HCT116 (cell line): ENCODE data around the gene GRIN1. TPM values are rescaled to one million over a fixed set of nuclear protein-coding genes. Genes with fewer than 3 reads are reported as not detected.

Experiments
- ATAC-seq: fragments of 200-7000 bp; cut with Tn5 transposase; 2 replicates; pipeline ENCODE4 v1.9.1; 2020; ENCODE audit warnings: mild to moderate bottlenecking, moderate library complexity
- BruUV-seq: library from RNA; stranded (reverse); fragments of 400-500 nt; replicated peaks from 2 replicates; lab custom pipeline; 2021; lab: Mats Ljungman, UMichigan
- CTCF ChIA-PET: fragments of 300-600 bp; sonication (Branson Sonifier 250); formaldehyde crosslinking; loops from one replicate; lab custom pipeline; 2021; ENCODE audit warnings: antibody characterized with exemption; lab: Charles Lee
- POLR2A ChIA-PET: fragments of 300-600, 350-600 bp; sonication (Branson Sonifier 250); formaldehyde crosslinking; loops from one replicate; lab custom pipeline; 2021; ENCODE audit warnings: antibody characterized with exemption; lab: Charles Lee
- RAD21 ChIA-PET, 2 experiments: fragments of 300-600 bp; sonication (Branson Sonifier 250); formaldehyde crosslinking; loops; one replicate each; lab custom pipeline; 2023; ENCODE audit warnings: low total read pairs in 2 of 2; ENCODE audit not compliant: uncharacterized antibody in 2 of 2, unreplicated experiment in 2 of 2, low non-redundant PET in 1 of 2; lab: Charles Lee
- DNase-seq: peaks from one replicate; pipeline ENCODE4 v3.0.0-alpha.2; 2010; ENCODE audit warnings: low read depth, low spot score
- H2AFZ ChIP-seq: fragments of 200-600 bp; shearing (Covaris generic), sonication (generic); 2 replicates; pipeline ENCODE4 v1.6.1; 2017; ENCODE audit warnings: low read depth, mixed run types, mixed read lengths, antibody characterized with exemption, low read length; ENCODE audit not compliant: poor library complexity, severe bottlenecking
- H3K27ac ChIP-seq: 2 replicates; pipeline ENCODE4 v1.5.1; 2012; ENCODE audit warnings: low read depth, low read length
- H3K27me3 ChIP-seq: fragments of 200-600 bp; sonication (generic); 2 replicates; pipeline ENCODE4 v1.6.1; 2016; ENCODE audit warnings: mixed run types, low read length, mixed read lengths; ENCODE audit not compliant: insufficient read depth
- H3K36me3 ChIP-seq, 2 experiments: fragments of 200-500 bp in 1 of 2; fragments of 200-600 bp in 1 of 2; sonication (Bioruptor generic) in 1 of 2; sonication (generic) in 1 of 2; 2 replicates each; pipeline versions ENCODE4 v1.5.1 to v1.6.1; 2014 to 2016; ENCODE audit warnings: low read length in 2 of 2, inconsistent platforms in 1 of 2, mixed read lengths in 1 of 2, mixed run types in 1 of 2; ENCODE audit not compliant: insufficient read depth in 2 of 2, control insufficient read depth in 1 of 2
- H3K4me1 ChIP-seq, 2 experiments: fragments of 200-600 bp in 1 of 2; sonication (generic) in 1 of 2; 2 replicates each; pipeline versions ENCODE4 v1.5.1 to v1.6.1; 2012 to 2017; ENCODE audit warnings: low read length in 2 of 2, inconsistent platforms in 1 of 2, mild to moderate bottlenecking in 1 of 2, mixed read lengths in 1 of 2, mixed run types in 1 of 2, moderate library complexity in 1 of 2; ENCODE audit not compliant: insufficient read depth in 2 of 2, control insufficient read depth in 1 of 2
- H3K4me2 ChIP-seq: fragments of 200-600 bp; sonication (generic); 2 replicates; pipeline ENCODE4 v1.6.1; 2017; ENCODE audit warnings: mixed run types, low read length, mixed read lengths
- H3K4me3 ChIP-seq, 2 experiments: fragments of 200-600 bp in 1 of 2; sonication (generic) in 1 of 2; replicated peaks in 1 of 2; 2 replicates each; pipeline ENCODE4 v1.5.1; 2011 to 2016; ENCODE audit warnings: low read length in 2 of 2, control low read depth in 1 of 2, low read depth in 1 of 2, mild to moderate bottlenecking in 1 of 2, mixed read lengths in 1 of 2, mixed run types in 1 of 2
- H3K79me2 ChIP-seq: fragments of 200-600 bp; sonication (generic); 2 replicates; pipeline ENCODE4 v1.6.1; 2017; ENCODE audit warnings: mild to moderate bottlenecking, mixed run types, low read length, moderate library complexity, mixed read lengths; ENCODE audit not compliant: insufficient read depth
- H3K9ac ChIP-seq: fragments of 200-600 bp; sonication (generic); 2 replicates; pipeline ENCODE4 v1.6.1; 2016; ENCODE audit warnings: low read length, mixed read lengths
- H3K9me2 ChIP-seq: fragments of 200-600 bp; sonication (generic), shearing (Covaris generic); 2 replicates; pipeline ENCODE4 v1.6.1; 2017; ENCODE audit warnings: mixed run types, mild to moderate bottlenecking, moderate library complexity; ENCODE audit not compliant: insufficient read depth
- H3K9me3 ChIP-seq, 2 experiments: fragments of 200-500 bp in 1 of 2; fragments of 200-600 bp in 1 of 2; sonication (Bioruptor generic) in 1 of 2; sonication (generic) in 1 of 2; 2 replicates each; pipeline ENCODE4 v1.6.1; 2014 to 2017; ENCODE audit warnings: low read length in 2 of 2, mixed read lengths in 2 of 2, inconsistent platforms in 1 of 2, low read depth in 1 of 2, mild to moderate bottlenecking in 1 of 2, mixed run types in 1 of 2, moderate library complexity in 1 of 2; ENCODE audit not compliant: control insufficient read depth in 1 of 2, insufficient read depth in 1 of 2
- H4K20me1 ChIP-seq: fragments of 200-600 bp; sonication (generic), shearing (Covaris generic); 2 replicates; pipeline ENCODE4 v1.6.1; 2017; ENCODE audit warnings: mixed run types, mild to moderate bottlenecking, moderate library complexity; ENCODE audit not compliant: insufficient read depth
- CEBPB ChIP-seq: IDR thresholded peaks from 2 replicates; pipeline ENCODE4 v1.6.1; 2012; ENCODE audit warnings: low read depth
- CTCF ChIP-seq, 3 experiments: fragments of 200-600 bp in 1 of 3; sonication (generic) in 1 of 3; IDR thresholded peaks in 2 of 3; conservative IDR thresholded peaks in 1 of 3; 2 replicates each; pipeline ENCODE4 v1.5.1; 2012 to 2017; ENCODE audit warnings: low read depth in 2 of 3, low read length in 2 of 3, antibody characterized with exemption in 1 of 3, borderline replicate concordance in 1 of 3, control low read depth in 1 of 3, mild to moderate bottlenecking in 1 of 3, mixed read lengths in 1 of 3, mixed run types in 1 of 3, moderate library complexity in 1 of 3; ENCODE audit not compliant: insufficient read depth in 1 of 3
- EZH2 ChIP-seq: fragments of 200-600 bp; sonication (generic); IDR thresholded peaks from 2 replicates; pipeline ENCODE4 v1.6.1; 2017; ENCODE audit warnings: antibody characterized with exemption, mixed run types
- POLR2A ChIP-seq: IDR thresholded peaks from 2 replicates; pipeline ENCODE4 v1.7.0; 2011; ENCODE audit warnings: borderline replicate concordance; ENCODE audit not compliant: insufficient read depth, insufficient read length; ENCODE audit errors: extremely low read depth
- POLR2AphosphoS5 ChIP-seq: IDR thresholded peaks from 2 replicates; pipeline ENCODE4 v1.6.1; 2011; ENCODE audit warnings: mild to moderate bottlenecking, low read depth, low read length, moderate library complexity
- RAD21 ChIP-seq: IDR thresholded peaks from 2 replicates; pipeline ENCODE4 v1.6.1; 2012; ENCODE audit warnings: low read depth, mild to moderate bottlenecking
- SIN3A ChIP-seq: IDR thresholded peaks from 2 replicates; pipeline ENCODE4 v1.6.1; 2012; ENCODE audit warnings: low read depth
- SP1 ChIP-seq: IDR thresholded peaks from 2 replicates; pipeline ENCODE4 v1.6.1; 2012; ENCODE audit warnings: low read depth
- SRF ChIP-seq: IDR thresholded peaks from 2 replicates; pipeline ENCODE4 v1.6.1; 2012; ENCODE audit warnings: low read depth
- TCF7L2 ChIP-seq: IDR thresholded peaks from 2 replicates; pipeline ENCODE4 v1.7.0; 2011; ENCODE audit warnings: borderline replicate concordance, inconsistent platforms; ENCODE audit not compliant: insufficient read depth, insufficient read length; ENCODE audit errors: extremely low read depth
- YY1 ChIP-seq: IDR thresholded peaks from 2 replicates; pipeline ENCODE4 v1.6.1; 2011; ENCODE audit warnings: low read length, low read depth, moderate library complexity, mild to moderate bottlenecking; ENCODE audit not compliant: insufficient replicate concordance; ENCODE audit errors: extremely low read depth
- intact Hi-C: fragments of 100-400 bp; cut with micrococcal nuclease; formaldehyde crosslinking; loops from 2 replicates; pipeline ENCODE4 v1.10.0; 2022
- total RNA-seq: library from RNA; stranded (reverse); gene quantifications from one replicate; pipeline ENCODE4 v1.2.1, GENCODE V29; 2021; ENCODE audit not compliant: unreplicated experiment
- TF ChIP-seq, protein P1 (sequence below): IDR thresholded peaks from 2 replicates; pipeline ENCODE4 v1.6.1; 2012; ENCODE audit warnings: low read depth
- TF ChIP-seq, protein P2 (sequence below): IDR thresholded peaks from 2 replicates; pipeline ENCODE4 v1.6.1; 2012

The GRIN1 gene
- total RNA-seq, 1 experiment from 2014 or later: 23.1 TPM

- H3K9me2 ChIP-seq: no peaks in the 10 kb centered on the region
- no peaks in the 10 kb centered on the region for H4K20me1 ChIP-seq
- no peak overlapping the region for H3K4me2 ChIP-seq
- H2AFZ ChIP-seq: no peak overlapping the region
- H3K4me1 ChIP-seq: peaks cover 16 to 30% of the 10 kb centered on the region in 2 experiments
- ChIA-PET CTCF (no interaction called here), POLR2A (no interaction called here), RAD21 (no interaction called here)
- no TSS peak for BruUV-seq
- no peak for DNase-seq
- peaks cover 50% of the 10 kb centered on the region for H3K79me2 ChIP-seq
- H3K4me3 ChIP-seq: no peak overlapping the region
- peaks cover 0 to 23% of the 10 kb centered on the region in 2 experiments; a peak in 1 of 4 replicates for H3K36me3 ChIP-seq
- H3K27ac ChIP-seq: no peak overlapping the region
- intact Hi-C loops: loop anchor here (5.0 kb wide), 1 partner anchor 41 kb away; the partner anchor contains the start of genes CYSRT1 and RNF224
- ATAC-seq: no peak
- H3K27me3 ChIP-seq: no peaks in the 10 kb centered on the region
- TF ChIP-seq SIN3A: no peak
- no peaks in the 10 kb centered on the region for H3K9me3 ChIP-seq
- no peak overlapping the region for H3K9ac ChIP-seq
Measured at GRCh38 chr9:137185921-137186320, 47.0 kb downstream of the GRIN1 start.

GRCh38 chr9:137186385-137186784, 47.4 kb downstream of the GRIN1 start:
- Histone ChIP-seq H3K9me3 (no peaks in the 10 kb centered on the region), H3K27ac (no peak overlapping the region), H3K9ac (no peak overlapping the region), H4K20me1 (no peaks in the 10 kb centered on the region), H3K4me1 (peaks cover 16 to 33% of the 10 kb centered on the region in 2 experiments), H3K9me2 (no peaks in the 10 kb centered on the region), H3K36me3 (peaks cover 0 to 23% of the 10 kb centered on the region in 2 experiments; a peak in 1 of 4 replicates), H3K79me2 (peaks cover 52% of the 10 kb centered on the region), H3K4me2 (no peak overlapping the region), H3K4me3 (no peak overlapping the region), H2AFZ (no peak overlapping the region), H3K27me3 (no peaks in the 10 kb centered on the region)
- ChIA-PET RAD21 (no interaction called here), POLR2A (no interaction called here), CTCF (no interaction called here)
- BruUV-seq: no TSS peak
- DNase-seq (no peak), ATAC-seq (no peak)
- TF ChIP-seq, protein P1, sequence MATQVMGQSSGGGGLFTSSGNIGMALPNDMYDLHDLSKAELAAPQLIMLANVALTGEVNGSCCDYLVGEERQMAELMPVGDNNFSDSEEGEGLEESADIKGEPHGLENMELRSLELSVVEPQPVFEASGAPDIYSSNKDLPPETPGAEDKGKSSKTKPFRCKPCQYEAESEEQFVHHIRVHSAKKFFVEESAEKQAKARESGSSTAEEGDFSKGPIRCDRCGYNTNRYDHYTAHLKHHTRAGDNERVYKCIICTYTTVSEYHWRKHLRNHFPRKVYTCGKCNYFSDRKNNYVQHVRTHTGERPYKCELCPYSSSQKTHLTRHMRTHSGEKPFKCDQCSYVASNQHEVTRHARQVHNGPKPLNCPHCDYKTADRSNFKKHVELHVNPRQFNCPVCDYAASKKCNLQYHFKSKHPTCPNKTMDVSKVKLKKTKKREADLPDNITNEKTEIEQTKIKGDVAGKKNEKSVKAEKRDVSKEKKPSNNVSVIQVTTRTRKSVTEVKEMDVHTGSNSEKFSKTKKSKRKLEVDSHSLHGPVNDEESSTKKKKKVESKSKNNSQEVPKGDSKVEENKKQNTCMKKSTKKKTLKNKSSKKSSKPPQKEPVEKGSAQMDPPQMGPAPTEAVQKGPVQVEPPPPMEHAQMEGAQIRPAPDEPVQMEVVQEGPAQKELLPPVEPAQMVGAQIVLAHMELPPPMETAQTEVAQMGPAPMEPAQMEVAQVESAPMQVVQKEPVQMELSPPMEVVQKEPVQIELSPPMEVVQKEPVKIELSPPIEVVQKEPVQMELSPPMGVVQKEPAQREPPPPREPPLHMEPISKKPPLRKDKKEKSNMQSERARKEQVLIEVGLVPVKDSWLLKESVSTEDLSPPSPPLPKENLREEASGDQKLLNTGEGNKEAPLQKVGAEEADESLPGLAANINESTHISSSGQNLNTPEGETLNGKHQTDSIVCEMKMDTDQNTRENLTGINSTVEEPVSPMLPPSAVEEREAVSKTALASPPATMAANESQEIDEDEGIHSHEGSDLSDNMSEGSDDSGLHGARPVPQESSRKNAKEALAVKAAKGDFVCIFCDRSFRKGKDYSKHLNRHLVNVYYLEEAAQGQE: no peak
- TF ChIP-seq SRF (no peak), SP1 (no peak), POLR2AphosphoS5 (no peak), POLR2A (no peak), SIN3A (no peak), RAD21 (no peak), EZH2 (no peak), YY1 (no peak), TCF7L2 (no peak), CEBPB (no peak), CTCF (IDR thresholded peaks at IDR 0.05 in 2 of 3, conservative IDR thresholded peaks at IDR 0.05 in 1 of 3; ENCODE audit: borderline replicate concordance in 1 of 3, insufficient read depth in 1 of 3, low read depth in 2 of 3, low read length in 2 of 3) (no peak)
- TF ChIP-seq, protein P2, sequence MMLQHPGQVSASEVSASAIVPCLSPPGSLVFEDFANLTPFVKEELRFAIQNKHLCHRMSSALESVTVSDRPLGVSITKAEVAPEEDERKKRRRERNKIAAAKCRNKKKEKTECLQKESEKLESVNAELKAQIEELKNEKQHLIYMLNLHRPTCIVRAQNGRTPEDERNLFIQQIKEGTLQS: no peak
- intact Hi-C loops: loop anchor here (5.0 kb wide), 1 partner anchor 41 kb away; the partner anchor contains the start of genes CYSRT1 and RNF224
